NCI-H1436 treated with DMSO at 0.1 percent for 48 hours (cell line): ENCODE data around the gene DACT2.

Experiments
- DNase-seq: peaks from one replicate; lab custom pipeline; 2025; lab: John Stamatoyannopoulos, UW

DACT2 gene

GRCh38 chr6:168263351-168263905, 56.1 kb downstream of the DACT2 start:
- no peak for DNase-seq

DNA sequence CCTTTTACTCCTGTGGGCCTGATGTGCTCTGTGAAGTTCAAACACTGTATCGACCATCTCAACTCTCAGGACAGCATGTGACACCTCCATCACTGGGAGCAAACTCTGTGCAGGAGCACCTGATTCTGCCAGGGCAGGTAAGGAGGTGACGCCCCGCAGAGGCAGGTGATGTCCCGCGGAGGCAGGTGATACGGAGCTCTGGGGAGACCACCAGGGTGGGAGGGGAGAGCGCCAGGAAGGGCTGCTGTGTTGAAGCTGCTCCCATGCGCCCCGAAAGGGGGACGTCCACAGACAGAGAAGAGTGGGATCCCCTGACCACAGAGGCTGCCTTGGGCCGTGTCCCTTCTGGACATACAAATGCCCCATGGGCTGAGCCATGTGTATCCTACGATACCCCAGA, 58.3 kb downstream of the DACT2 start:
- DNase-seq: no peak

DNA sequence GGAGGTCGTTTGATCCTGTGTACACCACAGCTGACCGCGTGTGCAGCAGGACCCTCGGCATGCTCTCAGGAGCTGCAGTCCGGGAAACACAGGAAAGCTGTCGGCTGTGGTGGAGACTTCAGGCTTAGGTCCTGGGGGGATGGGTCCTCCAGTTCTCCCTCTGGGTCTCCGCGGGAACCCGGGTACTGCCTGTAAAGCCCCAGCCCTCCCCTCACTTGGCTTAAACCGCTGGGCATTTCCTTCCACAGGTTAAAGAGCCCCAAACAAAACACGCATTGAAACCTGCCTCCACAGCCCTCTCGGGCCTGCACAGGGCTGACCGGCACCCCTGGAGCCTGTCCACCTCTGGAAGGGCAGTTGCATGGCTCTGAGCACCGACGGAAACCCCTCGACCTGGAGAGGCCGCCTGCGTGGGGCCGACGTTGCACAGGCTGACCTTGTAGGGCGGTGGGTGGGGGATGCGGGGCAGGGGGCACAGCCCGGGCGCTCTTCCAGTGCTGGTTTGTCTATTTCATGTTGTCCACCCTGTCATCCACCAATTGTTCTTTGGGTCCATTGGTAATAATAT, 59.1 kb downstream of the DACT2 start:
- no peak for DNase-seq

GRCh38 chr6:168258795-168259194, 60.8 kb downstream of the DACT2 start:
- DNase-seq: no peak

GRCh38 chr6:168256940-168257339, 62.6 kb downstream of the DACT2 start:
- DNase-seq: no peak
